GM19193 (cell line): ENCODE data around the gene MAG.

Source experiments
- POLR2A ChIP-seq: IDR thresholded peaks from 4 replicates; pipeline ENCODE4 v1.6.1; 2011; ENCODE audit not compliant: insufficient read depth, insufficient read length; ENCODE audit errors: extremely low read depth

MAG gene

GRCh38 chr19:35334144-35334753 is 42.3 kb downstream of the MAG start:
- TF ChIP-seq POLR2A: peak; percentile 25

- TF ChIP-seq POLR2A: no peak
Observed at GRCh38 chr19:35336166-35336955, 44.4 kb downstream of the MAG start.

- TF ChIP-seq POLR2A: no peak
Observed at GRCh38 chr19:35337097-35337983, 45.4 kb downstream of the MAG start.

GRCh38 chr19:35337984-35338296 is 46.0 kb downstream of the MAG start:
- peak; percentile 51 for TF ChIP-seq POLR2A

- no peak for TF ChIP-seq POLR2A
Observed at GRCh38 chr19:35340431-35340830, 48.5 kb downstream of the MAG start.

GRCh38 chr19:35341006-35341405 is 49.0 kb downstream of the MAG start:
- no peak for TF ChIP-seq POLR2A

GRCh38 chr19:35341565-35342225 is 49.7 kb downstream of the MAG start:
- no peak for TF ChIP-seq POLR2A

GRCh38 chr19:35342430-35342829 is 50.5 kb downstream of the MAG start:
- no peak for TF ChIP-seq POLR2A

GRCh38 chr19:35344511-35345031 is 52.6 kb downstream of the MAG start:
- TF ChIP-seq POLR2A: peak; percentile 39

GRCh38 chr19:35345671-35346111 is 53.7 kb downstream of the MAG start:
- TF ChIP-seq POLR2A: no peak

GRCh38 chr19:35346193-35347052 is 54.5 kb downstream of the MAG start:
- TF ChIP-seq POLR2A: no peak

- TF ChIP-seq POLR2A: peak; percentile 56
Observed at GRCh38 chr19:35347171-35347929, 55.4 kb downstream of the MAG start, which contains the start of gene FFAR1. TSS of gene FFAR1 (plus strand) at chr19:35347902. CDS start at chr19:35351552, 3,650 bp downstream.

- no peak for TF ChIP-seq POLR2A
Observed at GRCh38 chr19:35347930-35348298, 56.0 kb downstream of the MAG start.

GRCh38 chr19:35348911-35349611 is 57.1 kb downstream of the MAG start:
- no peak for TF ChIP-seq POLR2A
